Mesothelial cell of epicardium (in vitro differentiated cells): ENCODE measurements around the gene CHD2. TPM values are rescaled to one million over a fixed set of nuclear protein-coding genes. Genes with fewer than 3 reads are reported as not detected.
"Not testable (repeated sequence)": the region's sequence is repeated elsewhere in the genome, so short reads cannot be mapped to it uniquely, and the experiment has no call there.

Experiments used
- DNase-seq, 2 experiments: peaks; one replicate each; pipeline ENCODE4 v3.0.0; 2021; ENCODE audit warnings: low spot score in 2 of 2; ENCODE audit not compliant: unreplicated experiment in 2 of 2
- H3K27ac Mint-ChIP-seq: 2 replicates; pipeline ENCODE4 v1.8.0; 2021; ENCODE audit warnings: mixed read lengths
- H3K27me3 Mint-ChIP-seq: 2 replicates; pipeline ENCODE4 v1.8.0; 2021; ENCODE audit warnings: low read depth, mixed read lengths
- H3K36me3 Mint-ChIP-seq: 2 replicates; pipeline ENCODE4 v1.8.0; 2021; ENCODE audit warnings: mixed read lengths
- H3K4me1 Mint-ChIP-seq: 2 replicates; pipeline ENCODE4 v1.8.0; 2021; ENCODE audit warnings: mixed read lengths
- H3K4me3 Mint-ChIP-seq: 2 replicates; pipeline ENCODE4 v1.8.0; 2021; ENCODE audit warnings: mild to moderate bottlenecking, moderate library complexity, mixed read lengths
- H3K9me3 Mint-ChIP-seq: 2 replicates; pipeline ENCODE4 v1.8.0; 2021; ENCODE audit warnings: mixed read lengths
- CTCF ChIP-seq: fragments of 200-600 bp; sonication (generic); IDR thresholded peaks from one replicate; pipeline ENCODE4 v1.5.0; 2021; ENCODE audit warnings: antibody characterized with exemption; ENCODE audit not compliant: unreplicated experiment
- total RNA-seq: library from RNA; stranded (reverse); gene quantifications from 3 replicates; pipeline ENCODE4 v1.2.1, GENCODE V29; 2021

The CHD2 gene
- total RNA-seq, 1 donor from 2014 or later, result 178 TPM

- DNase-seq, result no peak
- Mint-ChIP-seq H3K27me3 (no peaks in the 10 kb centered on the region), H3K36me3 (peaks cover 6% of the 10 kb centered on the region), H3K4me1 (peaks cover 41% of the 10 kb centered on the region), H3K4me3 (no peak overlapping the region), H3K27ac (peak overlapping the region; percentile 21), H3K9me3 (no peaks in the 10 kb centered on the region)
- TF ChIP-seq CTCF, result no peak
These were observed 160.5 kb downstream of the CHD2 start for GRCh38 chr15:93060336-93061248.

DNA sequence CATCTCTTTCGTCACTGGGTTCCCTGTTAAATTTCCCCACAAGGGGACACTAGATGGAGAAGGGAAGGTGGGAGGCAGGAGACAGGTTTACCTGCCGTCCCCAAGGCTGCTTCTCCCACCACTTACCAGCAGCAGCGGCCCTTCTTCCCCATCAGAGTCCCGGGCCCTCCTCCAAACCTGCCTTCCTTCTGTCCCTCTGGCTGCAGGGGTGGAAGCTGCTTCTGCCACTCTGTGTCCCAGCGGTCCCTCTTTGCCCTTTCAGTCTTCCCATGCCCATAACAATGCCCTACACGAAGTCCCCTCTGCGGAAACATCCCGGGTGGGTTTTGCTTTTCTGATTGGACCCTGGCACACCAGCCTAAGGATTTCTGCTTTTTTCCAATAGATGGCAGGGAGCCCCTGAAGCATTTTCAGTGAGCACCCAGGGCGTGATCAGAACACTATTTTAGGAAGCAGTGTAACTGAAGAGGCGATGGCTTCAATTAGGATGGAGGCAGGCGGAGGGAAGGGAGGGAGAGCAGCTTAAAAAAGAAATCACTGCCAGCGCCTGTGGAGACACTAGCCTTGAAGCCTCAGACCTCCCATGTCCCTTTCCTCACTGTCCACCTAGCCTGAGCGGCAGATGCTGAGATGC is 162.6 kb downstream of the CHD2 start:
- peaks cover 50% of the 10 kb centered on the region for H3K4me1 Mint-ChIP-seq
- not testable (repeated sequence) for H3K36me3 Mint-ChIP-seq, H3K27ac Mint-ChIP-seq, H3K9me3 Mint-ChIP-seq, DNase-seq, H3K4me3 Mint-ChIP-seq, H3K27me3 Mint-ChIP-seq

DNA sequence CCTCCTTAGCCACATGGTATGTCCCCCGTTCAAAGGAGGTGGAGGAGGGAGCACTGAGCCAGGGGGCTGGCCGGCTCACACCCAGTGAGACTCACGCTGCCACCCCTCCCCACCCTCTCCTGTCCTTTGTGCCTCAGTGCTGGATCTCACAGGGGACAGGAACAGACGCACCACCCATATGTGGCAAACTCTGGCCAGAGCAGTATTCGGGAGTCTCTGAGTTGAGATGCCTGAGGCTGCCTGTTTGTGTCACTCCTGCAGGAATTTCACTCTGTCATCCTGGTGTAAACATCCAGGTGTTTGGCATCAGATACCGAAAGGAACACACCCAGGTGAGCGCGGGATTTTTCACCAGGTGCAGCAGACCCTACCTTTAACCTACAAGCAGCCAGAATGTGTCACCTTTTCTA is 163.1 kb downstream of the CHD2 start:
- H3K27me3 Mint-ChIP-seq, result no peaks in the 10 kb centered on the region
- H3K9me3 Mint-ChIP-seq, result no peaks in the 10 kb centered on the region
- no peak for DNase-seq
- no peak overlapping the region for H3K27ac Mint-ChIP-seq
- H3K4me3 Mint-ChIP-seq, result no peak overlapping the region
- H3K36me3 Mint-ChIP-seq, result peaks cover 9% of the 10 kb centered on the region
- no peak for TF ChIP-seq CTCF
- peaks cover 51% of the 10 kb centered on the region for H3K4me1 Mint-ChIP-seq

DNA sequence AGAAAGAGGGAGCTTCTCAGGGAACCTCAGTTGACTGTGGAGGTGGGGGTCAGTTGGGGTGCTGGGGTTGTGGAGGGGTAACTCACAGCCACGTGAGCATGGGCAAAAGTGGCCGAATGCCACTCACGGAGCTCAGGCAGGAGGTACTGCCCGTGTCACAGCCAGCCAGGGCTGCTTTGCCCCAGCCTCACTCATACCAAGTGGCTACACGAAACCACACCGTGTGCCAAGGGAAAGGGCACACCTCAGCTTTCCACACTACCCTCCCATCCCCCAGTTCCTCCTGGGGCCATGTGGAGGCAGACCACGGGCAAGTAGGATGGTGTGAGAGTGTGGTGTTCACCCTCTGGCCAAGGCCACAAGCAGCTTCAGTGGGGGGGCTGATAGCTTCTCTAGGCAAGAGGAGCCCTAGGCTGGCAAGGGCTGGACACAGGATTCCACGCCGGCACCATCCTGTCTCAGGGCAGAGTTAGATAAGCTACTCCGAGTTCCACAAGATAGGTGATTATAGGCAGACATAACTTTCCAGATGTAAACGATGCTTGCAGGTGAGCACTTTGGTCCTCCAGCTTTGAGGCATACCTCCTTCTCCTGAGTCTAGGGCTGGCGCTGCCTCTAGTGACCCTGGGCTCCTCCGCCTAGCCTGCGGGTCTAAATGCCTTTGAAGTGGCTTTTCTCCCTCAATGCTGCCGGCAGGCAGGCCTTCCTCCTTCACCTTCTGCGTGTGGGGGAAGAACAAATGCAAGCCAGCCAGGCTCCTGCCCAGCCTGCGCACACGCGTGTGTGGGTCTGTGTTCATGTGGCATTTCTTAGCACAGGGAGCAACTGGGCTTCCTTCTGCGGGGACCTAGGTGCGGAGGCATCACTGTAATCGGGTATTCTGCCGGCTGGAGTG is 163.9 kb downstream of the CHD2 start:
- H3K4me1 Mint-ChIP-seq, result peaks cover 54% of the 10 kb centered on the region
- H3K9me3 Mint-ChIP-seq, result no peaks in the 10 kb centered on the region
- no peak overlapping the region for H3K27ac Mint-ChIP-seq
- peaks cover 10% of the 10 kb centered on the region for H3K36me3 Mint-ChIP-seq
- no peaks in the 10 kb centered on the region for H3K27me3 Mint-ChIP-seq
- DNase-seq, result no peak
- H3K4me3 Mint-ChIP-seq, result no peak overlapping the region
- no peak for TF ChIP-seq CTCF

- Mint-ChIP-seq H3K36me3 (peaks cover 10% of the 10 kb centered on the region), H3K9me3 (no peaks in the 10 kb centered on the region), H3K4me3 (no peak overlapping the region), H3K27ac (no peak overlapping the region), H3K27me3 (no peaks in the 10 kb centered on the region), H3K4me1 (peaks cover 67% of the 10 kb centered on the region)
- no peak for DNase-seq
- TF ChIP-seq CTCF, result no peak
These were observed 165.5 kb downstream of the CHD2 start for GRCh38 chr15:93065641-93066045.
